GM19463 (cell line): ENCODE measurements around the gene FBXL16.

Experiments used
- ATAC-seq: cut with Tn5 transposase; IDR thresholded peaks from one replicate; pipeline ENCODE4 v1.9.1; 2021; ENCODE audit warnings: mild to moderate bottlenecking, moderate library complexity; ENCODE audit not compliant: unreplicated experiment

The FBXL16 gene

DNA sequence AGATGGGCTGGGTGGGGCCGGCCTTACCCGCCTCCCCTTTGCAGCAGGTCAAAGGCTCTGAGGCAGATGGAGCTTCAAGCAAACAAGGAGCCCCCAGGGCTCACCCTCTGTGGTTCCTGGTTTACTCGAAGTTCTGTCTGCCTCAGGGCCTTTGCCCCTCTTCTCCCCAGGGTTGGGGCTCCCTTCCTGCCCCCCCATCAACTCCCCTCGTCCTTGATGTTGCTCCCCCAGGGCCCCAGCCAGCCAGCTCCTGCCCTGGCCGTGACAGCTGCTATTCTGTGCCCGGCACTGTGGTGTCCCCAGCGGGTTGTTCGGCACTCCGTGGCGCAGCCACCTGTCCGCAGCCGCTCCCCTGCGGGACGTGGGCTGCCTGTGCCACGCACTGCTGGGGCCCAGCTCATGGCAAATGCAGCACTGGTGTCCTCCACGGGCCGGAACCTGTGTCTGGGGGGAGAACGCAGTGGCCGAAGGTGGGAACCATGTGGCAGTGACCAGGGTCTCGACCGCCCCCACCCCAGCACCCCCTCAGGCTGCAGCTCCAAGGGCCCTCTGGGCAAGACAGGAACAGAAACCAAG, 5.0 kb upstream of the FBXL16 start:
- no peak for ATAC-seq

DNA sequence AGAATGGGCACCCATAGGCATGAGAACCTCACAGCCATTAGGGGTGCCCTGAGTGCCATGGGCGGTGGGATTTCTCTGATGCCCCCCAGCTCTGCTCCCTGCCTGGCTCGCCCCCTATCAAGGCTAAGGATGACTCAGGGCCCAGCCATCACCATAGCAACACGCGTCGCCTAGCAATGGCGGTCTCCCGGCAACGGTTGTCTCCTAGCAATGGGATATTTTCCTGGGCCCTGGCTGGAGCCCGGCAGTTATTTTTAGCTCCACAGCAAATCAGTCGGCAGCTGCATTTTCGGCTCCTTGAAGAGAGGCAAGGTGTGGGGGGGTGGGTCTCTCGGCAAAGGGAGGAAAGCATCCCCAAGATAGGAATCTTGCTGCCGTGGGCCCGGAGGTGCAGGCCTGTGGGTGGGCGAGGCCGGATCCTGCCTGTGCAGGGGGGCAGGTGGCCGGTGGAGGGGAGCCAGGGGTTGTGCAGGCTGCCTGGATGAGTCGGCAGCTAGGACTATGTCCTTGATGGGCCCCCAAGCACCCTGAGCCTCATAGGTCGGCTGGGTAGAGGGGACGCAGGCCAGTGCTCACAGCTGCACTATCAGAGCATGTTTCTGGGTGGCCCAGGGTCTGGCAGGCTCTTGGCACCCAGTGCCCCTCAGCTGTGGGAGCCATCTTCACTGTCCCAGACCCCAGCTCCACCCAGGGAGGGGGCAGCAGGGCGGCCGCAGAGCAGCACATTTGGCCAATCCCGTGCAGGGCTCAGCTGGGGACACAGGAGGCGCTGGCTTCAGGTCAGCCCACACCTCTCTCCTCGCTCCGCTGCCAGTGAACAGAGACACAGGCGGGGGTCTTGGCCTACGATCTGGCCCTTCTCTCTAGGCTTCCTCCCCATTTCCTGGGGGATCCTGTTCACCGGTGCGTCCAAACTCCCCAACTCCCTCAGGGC, 4.2 kb upstream of the FBXL16 start:
- ATAC-seq, result no peak

DNA sequence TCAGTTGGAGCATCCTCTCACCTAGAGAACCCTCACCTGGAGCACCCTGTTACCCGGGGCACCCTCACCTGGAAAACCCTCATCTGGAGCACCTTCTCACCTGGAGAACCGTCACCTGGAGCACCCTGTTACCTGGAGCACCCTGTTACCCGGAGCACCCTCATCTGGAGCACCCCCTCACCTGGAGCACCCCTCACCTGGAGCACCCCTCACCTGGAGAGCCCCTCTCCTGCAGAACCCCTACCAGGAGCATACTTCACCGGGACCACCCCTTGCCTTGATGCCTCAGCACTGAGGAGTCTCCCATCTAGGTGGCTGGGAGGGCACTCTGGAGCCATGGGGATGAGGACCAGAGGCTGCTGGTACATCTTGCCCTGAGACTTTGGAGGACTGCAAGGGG, 3.4 kb upstream of the FBXL16 start:
- ATAC-seq, result no peak

DNA sequence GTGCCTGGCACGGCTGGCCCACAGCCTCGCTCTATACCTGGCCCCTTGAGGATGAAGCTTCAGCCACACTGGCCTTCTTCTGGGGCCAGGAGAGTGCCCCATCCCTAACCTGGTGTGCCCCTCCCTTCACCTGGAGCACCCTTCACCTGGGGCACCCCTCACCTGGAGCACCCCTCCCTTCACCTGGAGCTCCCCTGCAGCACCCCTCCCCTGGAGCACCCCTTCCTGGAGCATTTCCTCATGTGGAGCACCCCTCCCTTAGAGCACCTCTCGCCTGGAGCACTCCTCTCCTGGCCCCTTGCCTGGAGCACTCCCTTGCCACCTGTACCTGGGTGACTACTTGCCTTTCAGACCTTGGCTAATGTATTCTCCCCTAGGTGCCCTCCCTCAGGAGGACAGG, 2.4 kb upstream of the FBXL16 start:
- no peak for ATAC-seq

DNA sequence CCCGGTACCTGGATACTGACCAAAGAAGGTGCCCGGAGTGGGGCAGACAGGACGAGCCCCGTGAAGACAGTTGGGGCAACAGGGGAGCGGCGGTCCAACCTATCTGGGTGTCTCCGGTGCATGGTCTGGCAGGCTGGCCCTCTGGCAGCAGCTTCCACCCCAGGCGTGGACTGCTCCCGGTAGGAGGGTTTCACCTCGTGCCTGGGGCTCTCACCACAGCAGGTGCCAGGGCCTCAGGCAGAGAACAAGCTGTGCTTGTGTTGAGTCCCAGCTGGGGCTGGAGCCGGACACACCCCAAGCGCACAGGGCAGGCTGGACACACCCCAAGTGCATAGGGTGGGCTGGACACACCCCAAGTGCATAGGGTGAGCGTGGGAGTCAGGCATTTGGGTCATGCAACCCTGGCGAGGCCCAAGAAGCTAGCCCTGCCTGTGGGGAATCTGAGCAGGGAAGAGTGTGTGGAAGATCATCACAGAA, 1.5 kb upstream of the FBXL16 start:
- ATAC-seq, result no peak

DNA sequence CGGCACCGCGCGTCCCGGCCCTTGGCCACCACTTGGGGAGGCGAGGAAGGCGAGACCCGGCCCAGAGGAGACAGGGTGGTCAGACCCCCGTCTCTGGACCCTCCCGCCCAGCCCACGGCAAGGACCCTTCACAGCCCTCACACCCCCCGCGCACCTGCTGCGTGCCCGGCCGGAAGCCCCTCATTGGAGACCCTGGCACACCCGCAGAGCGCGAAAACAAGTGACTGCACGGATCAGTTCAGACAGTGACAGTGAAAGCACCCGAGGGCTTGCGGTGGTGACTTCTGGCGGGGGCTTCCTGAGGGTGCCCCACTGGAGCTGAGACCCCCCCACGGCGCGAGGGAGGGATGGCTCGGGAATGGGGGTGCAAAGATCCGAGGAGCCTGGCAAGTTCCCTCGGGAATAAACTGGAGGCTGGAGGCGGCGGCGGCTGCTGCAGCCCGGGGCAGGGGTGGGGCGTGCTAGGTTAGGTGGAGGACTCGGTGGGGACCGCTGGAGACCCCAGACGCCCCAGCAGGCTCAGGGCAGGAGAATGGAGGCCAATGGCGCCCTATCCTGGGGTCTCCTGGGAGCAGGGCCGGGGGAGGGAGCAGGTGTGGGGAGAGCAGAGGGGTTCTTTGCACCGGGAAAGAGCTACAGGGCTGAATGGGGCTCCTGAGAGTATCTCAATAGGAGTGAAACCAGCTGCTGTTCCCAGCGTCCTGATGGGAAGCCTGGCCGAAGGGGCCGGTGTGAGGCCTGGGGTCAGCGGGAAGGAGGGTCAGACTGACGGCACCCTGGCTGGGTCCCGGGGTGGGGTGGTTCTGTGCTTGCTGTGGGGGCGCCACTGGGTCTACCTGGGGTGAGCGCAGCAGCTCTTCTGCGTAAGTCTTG, 824 bp upstream of the FBXL16 start:
- no peak for ATAC-seq

DNA sequence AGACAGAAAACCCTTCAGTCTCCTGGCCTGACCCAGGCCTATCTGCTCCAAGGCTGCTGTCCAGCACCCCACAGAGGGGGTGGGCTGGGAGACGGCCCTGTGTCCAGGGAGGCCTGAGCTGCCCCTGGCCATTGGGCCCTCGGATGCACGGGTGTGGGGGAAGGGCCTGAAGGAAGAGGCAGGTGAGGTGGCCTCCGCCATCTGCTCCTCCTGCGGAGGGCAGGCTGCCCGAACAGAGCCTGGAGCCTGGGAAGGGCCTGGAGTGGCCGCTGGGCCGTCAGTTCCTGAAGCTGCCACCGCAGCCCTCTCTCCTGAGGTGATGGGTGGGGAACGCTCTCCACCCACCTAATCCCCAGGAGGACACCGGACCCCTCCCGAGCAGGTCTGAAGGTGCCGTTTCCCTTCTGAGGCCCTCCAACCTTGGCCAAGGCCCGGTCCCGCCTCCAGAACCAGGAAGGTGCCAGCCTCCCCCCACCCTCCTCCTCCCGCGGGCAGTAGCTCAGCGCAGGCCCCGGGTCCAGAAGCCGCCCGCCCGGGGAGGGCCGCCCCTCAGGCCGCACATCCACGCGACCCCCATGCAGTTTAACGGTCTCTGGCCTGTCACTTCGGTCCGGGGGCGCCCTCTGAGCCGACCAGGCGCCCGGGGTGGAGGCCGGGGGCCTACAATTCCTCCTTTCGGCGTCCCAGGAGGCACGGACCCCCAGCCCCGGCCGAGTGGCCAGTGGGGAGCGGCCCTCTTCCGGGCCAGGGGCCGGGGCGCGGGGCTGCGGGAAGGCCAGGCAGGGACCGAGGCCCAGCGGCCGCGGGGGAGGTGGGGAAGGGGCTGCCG, 835 bp downstream of the FBXL16 start:
- ATAC-seq, result no peak

DNA sequence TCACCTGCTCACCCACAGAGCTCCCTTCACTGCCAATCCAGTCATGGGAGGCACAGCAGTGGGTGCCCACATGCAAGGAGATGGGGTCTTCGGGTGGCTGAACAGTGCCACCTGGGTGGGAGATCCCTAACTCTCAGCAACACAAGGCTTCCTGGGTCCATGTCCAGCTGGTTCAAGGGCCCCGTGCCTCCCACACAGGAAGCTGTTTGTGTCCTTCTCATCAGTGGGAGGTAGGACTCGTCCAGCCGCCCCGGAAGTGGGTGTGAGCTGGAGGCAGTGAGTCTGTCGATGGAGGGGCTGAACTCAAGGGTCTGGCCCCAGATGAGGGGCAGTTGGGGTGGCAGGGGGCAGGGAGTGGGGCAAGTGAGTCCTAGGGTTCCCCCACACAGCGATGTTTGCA, 1.6 kb downstream of the FBXL16 start:
- no peak for ATAC-seq

DNA sequence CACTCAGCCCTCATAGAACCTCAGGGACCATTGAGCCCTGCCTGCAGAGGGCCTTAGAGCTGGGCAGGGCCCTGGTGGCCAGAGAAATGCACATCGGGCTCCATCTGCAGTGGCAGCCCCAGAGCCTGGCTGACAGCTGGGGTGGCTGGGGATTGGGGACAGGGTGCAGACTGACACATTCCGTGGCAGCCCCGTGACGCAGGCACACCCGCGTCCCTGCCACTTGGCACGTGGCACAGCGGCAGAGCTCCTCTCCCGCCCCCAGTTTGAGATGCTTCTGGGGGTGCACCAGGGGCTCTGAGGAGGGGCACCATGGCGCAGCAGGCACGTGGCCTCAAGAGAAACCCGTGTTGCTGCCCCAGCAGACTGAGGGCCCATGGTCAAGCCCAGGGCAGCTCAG, 2.2 kb downstream of the FBXL16 start:
- no peak for ATAC-seq

DNA sequence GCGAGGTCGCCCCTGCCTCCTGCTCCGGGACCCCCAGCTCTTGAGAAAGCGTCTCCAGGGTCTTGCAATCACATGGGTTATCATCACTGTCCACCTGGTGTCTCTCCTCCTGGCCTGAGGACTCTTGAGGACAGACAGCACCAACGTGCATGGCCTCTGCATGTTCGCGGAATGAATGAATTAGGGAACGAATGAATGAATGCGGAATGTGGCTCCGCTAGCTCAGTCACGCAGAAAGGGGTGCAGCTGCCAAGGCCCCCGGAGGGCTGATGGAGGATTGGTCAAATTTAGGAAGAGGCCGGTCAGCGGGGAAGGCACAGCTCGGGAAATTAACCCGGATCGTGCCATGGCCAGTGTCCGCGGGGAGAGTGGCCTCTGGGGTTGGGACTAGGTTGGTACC, 3.3 kb downstream of the FBXL16 start:
- no peak for ATAC-seq

DNA sequence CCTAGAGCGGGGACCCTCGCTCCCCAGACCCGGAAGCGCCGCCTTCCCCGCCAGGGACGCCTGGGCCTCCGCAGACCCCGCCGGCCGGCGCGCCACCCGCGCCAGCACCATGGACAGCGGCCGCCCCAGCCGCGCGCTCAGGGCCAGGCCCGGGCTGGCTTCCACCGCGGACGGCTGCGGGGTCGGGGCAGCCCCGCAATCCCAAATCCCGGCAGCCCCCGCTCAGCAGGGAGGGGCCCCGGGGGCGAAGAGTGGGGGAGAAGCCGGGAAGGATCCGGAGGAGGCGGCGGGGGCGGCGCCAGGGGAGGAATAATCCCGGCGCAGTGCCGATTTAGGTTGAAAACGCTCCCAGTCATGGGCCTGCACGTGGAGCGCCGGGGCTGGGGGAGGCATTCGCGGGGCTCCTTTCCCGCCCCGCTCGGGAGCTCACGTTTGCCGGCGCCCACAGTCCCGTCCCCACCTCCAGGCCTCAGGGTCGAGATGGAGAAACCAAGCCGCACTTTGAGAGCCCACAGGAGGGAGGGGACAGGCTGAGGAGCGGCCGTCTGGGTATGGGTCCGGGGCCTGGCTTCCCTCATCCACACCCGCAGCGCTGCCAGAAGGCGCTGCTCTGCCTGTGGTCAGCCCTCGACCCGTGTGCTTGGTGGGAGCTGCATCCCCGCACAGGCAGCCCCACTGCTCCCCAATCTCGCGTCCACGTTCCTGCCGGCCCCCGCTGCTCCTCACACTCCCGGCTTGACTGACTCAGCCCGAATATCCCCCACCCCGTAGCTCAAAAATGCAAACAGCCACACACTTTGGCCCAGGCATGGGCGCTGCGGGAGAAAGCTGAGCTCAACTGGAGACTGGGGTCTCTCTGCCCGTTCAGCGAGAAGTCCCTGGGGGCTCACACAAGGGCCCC, 4.7 kb downstream of the FBXL16 start:
- no peak for ATAC-seq

DNA sequence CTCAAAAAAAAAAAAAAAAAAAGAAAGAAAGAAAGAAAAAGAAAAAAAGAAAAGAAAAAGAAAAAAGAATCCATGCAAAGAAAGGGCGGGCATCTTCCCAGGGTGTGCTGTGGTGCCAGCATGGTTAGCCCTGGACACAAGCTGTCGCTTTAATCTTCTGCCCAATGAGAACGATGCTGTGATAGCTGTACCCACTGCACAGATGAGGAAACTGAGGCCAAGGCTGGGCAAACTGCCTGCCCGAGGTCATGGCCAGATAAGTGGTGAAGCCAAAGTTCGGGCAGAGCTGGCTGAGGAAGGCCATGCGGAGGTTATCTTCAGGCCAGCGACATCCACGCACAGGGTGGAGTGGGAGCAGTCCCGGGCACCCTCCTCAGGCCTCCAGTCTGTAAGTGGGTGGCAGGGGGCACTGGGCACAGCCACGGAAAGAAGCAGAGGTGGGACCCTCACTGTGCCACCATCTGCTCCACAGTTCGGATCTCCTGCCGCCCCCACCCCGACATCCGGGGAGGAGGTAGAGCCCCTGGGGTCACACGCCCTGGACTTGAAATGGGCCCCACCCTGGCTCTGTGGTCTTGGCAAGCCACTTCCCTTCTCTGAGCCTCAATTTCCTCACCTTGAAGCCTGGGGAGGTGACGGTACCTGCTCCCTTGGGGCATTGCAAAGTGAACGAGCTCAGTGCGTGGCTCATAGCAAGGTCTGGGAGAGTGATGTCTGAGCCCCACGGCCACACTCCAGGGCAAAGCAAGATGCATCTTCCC, 6.5 kb downstream of the FBXL16 start:
- ATAC-seq, result no peak

DNA sequence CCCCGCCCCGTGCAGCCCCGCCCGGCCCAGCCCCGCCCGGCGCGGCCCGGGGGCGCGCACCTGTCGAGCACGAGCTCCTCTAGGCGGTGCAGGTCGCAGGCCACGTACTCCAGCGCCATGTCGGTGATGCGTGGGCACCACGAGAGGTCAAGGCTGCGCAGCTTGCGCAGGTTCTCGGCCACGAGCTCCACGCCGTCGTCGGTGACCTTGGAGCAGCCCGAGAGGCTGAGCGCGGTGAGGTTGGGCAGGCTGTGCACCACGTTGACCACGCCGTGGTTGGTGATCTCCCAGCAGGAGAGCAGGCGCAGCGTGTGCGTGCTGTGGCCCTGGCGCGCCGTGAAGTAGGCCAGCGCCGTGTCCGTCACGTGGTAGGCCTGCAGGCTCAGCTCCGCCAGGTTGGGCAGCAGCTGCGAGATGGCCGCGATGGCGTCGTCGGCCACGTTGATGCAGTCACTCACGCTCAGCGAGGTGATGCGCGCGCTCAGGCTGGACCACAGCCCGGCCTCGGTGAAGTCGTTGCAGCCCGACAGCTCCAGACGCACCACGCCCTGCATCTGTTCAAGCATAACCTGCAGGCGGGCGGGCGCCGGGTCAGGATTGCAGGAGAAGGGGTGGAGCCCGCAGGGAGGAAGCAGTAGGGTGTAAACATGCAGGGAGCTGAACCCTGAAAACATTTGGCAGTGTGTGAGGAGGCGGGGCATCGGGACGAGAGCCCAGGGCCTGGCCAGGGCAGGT, 10.1 kb downstream of the FBXL16 start:
- no peak for ATAC-seq

DNA sequence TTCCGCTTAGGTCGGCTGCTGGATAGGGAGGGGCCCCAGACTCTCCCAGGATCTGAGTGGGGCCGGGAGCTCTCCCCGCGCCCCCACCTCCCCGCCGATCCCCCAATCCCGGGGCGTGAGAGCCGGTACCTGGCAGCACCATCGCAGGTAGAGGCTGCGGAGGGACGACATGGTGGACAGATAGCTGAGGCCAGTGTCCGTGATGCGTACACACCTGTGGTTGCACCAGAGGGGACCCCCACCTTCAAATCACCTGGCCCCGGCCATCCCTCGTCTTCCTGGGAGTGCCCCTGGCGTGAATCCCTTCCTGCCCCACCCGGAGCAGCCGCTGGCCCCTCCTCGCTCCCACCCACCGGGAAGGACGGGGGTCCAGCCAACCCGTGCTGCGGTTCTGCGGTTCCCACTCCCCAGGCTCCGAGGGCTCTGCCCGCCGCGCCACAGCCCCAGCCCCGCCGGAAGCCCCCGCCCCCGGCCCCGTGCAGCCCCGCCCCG, 10.7 kb downstream of the FBXL16 start:
- ATAC-seq, result no peak

DNA sequence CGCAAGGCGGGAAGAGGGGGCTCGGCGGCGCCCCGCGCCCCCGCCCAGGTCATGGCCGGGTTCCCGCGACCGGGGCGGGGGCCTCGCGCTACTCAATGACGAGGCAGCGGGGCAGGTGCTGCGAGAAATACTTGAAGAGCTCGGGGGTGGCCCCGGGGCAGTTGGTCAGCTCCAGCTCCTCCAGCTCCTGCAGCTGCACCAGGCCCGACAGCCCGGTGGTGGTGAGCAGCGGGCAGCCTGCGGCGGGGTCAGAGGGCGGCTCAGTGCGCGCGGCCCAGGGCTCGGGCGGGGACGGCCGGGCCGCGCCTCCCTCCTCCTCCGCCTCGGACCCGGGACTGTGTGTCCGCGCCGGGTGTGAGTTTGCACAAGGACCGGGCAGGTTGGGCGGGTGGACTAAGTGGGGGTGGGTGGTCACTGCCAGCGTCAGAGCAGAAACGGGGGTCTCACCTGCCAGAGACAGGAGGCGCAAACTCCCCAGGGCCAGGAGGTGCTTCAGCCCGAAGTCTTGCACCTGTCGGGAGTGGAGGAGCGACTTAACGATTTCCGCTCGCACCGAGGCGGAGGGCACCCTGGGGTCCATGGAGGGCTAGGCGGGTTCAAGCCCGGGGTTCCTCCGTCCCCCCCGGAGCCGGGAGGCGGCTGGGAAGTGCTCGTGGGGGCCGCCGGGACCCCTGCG, 11.3 kb downstream of the FBXL16 start:
- ATAC-seq, result no peak

DNA sequence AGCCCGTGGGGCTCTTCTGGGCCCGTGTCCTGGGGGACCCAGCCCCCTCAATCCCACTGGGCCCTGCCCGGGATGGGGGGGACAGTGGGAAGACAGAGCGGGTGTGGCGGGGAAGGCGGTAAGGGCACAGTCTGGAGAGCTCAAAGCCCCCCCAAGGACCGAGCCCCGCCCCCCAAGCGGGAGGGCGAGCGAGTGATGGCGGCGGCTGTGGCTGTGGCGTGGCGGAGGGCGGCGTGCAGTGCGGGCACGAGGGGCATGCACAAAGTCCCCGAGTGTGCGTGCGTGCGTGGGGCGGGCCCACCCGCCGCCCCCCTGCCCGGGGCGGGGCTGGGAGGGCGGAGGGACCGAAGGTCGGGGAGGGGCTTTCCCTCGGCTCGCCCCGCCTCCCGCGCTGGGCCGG, 11.8 kb downstream of the FBXL16 start:
- no peak for ATAC-seq

DNA sequence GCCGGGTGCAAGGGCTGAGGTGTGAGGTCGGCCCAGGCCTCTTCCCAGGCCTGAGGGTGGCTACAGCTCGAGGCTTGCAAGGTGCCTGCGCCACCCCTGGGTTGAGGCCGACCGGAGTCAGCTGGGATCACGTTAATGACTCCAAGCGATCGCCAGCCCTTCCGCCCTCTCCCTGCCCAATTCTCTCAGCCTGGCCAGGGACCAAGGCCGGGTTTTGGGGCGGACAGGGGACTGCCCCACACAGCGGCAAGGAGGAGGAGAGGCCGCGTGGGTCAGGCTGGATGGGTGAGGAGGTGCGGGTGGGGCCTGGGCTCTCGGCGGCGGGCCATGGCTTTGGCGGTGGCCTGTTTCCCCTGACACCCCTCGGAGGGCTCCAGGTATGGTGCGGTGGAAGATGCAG, 12.2 kb downstream of the FBXL16 start:
- no peak for ATAC-seq
